NCI-H146 (cell line): ENCODE measurements around the gene ICAM2.
"Not testable (repeated sequence)": the region's sequence is repeated elsewhere in the genome, so short reads cannot be mapped to it uniquely, and the experiment has no call there.

Experiments used
- DNase-seq: peaks from one replicate; lab custom pipeline; 2025; lab: John Stamatoyannopoulos, UW

The ICAM2 gene

DNA sequence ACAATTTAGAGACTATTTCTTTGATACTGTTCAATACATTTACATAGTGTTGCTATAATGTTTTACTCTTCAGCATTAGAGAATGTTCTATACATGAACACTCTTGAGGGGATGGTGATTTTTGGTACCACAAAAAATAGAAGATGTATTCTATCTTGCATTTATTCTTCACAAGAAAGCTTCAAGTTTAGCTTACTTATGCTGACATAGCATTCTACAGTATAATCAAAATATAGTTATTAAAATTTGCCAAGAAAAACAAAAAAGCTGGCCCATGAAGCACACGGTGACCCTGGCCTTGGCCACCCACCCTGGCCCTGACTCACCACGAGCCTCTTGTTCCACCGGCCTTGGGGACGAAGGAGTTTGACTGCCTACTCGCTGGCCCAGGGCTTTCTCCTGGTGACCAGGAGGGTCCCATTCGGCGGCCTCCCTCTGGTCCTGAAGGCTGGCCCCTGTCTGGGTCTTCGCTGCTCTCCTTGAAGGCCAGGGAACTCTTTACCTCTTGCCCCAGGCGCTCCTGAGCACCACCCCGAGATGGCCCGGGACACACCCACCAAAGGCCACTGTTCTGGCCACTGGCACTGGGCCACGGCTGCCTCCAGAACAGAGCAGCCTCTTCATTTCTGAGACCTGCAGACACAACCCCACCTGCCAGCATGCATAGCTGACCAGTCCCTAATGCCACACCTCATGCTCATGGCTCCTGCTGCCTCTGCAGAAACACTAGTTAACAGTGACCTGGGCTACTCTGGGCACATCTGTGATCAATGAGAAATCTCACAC, 22.5 kb upstream of the ICAM2 start:
- DNase-seq = no peak

DNA sequence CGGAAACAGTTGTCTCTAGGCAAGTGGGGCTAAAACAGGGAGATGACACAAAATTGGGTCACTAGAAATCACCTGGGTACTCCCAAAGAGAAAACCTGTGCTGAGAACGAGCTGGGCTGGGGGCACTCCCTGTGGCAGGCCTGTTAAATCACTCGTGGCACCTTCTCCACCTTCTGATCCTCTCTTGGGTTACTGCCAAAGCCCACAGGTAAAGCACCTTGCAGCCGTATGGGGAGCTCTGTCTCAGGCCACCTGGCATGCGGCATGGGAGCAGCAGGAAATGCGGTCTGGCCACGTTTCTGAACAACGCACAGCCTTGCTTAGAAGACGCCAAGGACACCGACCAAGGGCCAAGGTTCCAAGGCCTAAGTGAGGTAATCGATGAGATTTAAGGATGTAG, 21.5 kb upstream of the ICAM2 start:
- DNase-seq = no peak

DNA sequence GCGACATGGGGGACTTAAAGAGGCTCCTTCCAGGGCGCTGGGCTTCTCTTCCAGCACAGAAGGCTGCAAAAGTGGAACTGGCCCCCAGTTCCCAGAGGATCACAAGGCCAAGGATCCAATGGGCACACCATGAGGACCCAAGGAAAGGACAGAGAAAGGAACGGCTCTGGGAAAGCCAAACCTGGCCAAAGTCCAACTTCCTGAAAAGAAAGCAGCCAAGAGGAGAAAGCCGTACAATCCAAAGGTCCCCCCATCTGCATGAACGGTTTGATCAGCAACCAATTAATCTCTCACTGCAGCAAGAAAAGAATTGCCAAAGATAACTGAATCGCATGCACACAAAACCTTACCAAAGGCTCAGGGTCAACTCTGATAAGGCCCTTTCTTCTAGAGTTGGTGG, 19.8 kb upstream of the ICAM2 start:
- DNase-seq = no peak

DNA sequence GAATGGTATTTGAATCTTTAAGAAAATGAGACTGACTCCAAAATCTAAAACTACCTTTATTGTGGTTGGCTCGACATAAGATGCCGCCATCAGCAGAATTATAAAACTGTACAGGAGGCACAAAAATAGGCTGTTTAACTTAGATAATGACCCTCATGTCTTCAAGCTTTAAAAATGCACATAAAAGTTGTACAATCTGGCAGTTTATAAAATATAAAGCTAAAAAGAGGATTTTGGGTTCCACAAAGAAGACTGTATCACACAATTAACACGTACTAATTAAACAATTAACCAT, 18.6 kb upstream of the ICAM2 start:
- no peak for DNase-seq

DNA sequence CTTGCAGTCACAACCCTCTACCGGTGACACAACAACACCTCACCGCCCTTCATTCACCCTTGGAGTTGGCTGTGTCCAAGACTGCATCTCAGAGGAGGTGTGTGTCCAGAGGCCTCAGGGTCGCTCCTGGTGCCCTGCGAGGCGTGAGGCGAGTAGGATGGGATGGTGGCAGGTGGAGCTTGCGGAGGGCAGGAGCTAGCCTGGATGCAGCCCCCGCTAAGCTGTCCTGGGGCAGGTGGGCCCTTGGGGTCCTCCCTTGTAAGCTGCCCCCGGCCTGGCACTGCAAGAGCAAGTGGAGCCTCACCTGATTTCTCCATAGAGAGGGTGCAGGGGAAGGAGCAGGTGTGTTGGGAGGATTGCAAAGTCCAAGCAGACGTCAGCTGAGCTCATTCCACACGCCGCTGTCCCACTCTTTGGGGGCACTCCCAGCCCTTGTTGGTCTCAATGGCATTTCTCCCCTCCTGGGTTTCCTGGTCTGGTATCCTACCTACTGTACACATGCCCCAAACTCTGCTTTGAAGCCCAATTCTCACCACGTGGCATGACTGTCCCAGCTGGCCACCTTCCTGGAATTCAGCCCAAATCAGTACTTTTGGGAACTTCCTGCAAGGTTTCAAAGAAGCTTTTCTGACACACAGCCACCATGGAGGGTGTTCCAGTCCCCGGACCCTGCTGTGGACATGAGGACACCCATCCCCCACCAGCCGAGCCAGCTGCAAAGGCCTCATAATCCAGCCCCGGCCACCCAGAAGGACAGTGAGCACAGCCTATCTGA, 18.1 kb upstream of the ICAM2 start:
- DNase-seq = no peak

DNA sequence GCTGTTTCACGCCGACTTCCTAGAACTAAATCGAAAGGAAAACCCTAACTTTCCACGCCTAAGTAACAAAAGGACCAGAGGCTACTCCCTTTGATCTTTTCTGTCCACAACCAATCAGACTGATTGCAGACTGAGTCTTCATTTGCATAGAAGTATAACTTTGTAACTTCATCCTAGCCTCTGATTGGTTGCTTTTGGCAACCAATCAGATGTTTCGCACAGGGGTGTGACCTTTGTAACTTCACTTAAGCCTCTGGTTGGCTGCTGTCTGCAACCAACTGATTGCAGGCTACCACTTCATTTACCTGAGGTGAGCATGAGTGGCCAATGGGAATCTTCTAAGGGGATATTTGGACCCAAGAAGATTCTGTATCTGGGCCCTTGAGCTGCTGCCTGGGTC, 17.4 kb upstream of the ICAM2 start:
- DNase-seq = no peak

DNA sequence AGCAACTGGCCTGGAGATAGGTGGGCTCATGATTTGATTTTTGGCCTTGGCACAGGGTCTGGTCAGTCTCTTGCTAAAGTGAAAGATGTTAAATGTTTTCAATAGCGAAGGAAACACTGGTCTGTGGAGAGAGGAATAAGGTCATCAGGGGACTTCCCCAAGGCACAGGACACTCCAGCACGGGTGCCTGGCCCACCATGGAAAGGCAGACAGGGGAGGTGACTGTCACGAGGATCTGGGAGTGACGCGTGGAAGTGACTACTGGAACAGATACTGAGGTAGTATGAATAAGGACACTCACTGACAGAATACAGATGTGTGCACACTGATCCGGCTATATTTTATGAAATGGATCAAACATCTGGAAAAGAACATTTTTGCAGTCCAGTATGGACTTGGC, 16.7 kb upstream of the ICAM2 start:
- no peak for DNase-seq

DNA sequence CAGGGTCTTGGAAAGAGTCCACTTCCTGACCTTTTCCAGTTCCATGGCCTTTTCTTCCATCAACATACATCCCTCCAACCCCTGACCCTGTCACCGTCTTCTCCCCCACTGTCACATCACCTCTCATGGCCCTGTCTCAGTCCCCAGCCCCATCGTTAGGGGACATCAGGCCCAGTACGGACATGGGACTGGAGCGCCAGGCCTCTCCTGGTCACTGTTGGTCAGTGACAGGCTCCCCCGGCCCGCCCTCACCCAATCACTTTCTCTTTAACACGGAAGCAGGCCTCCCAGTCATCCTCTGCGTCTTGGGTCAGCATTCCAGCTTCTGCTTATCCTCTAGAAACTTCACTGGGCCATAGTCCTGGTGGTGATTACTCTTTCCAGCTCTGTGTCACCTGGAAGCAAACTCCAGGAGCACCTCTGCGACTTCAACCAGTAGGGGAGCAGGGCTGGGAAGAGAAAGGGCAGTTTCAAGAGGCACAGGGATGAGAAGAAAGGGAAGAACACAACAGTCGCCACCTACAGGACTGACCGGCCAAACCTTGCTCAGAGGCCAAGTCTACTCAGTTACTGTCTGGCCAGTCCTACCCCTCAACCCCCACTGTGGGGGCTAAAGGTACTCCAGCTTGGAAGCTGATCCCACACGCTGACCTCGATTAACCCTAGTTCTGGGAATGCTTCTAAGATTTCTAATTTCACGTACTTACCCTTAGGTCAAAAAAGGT, 15.9 kb upstream of the ICAM2 start:
- no peak for DNase-seq

DNA sequence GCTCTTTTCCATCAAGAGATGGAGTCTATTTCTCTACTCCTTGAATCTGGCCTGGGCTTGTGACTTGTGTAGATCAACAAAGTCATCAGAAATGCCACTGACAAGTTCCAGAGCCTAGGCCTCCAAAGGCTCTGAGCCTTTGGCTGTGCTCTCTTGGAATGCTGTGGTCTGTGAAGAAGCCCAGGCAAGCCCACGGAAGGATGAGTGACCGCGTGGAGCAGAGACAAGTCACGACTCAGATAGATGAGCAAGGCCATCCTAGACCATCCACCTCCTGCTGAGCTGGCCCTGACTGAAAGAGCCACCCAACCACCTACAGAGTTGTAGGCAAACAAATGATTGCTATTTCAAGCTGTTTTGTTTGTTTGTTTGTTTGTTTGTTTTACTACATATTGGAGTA, 11.6 kb upstream of the ICAM2 start:
- DNase-seq = no peak

DNA sequence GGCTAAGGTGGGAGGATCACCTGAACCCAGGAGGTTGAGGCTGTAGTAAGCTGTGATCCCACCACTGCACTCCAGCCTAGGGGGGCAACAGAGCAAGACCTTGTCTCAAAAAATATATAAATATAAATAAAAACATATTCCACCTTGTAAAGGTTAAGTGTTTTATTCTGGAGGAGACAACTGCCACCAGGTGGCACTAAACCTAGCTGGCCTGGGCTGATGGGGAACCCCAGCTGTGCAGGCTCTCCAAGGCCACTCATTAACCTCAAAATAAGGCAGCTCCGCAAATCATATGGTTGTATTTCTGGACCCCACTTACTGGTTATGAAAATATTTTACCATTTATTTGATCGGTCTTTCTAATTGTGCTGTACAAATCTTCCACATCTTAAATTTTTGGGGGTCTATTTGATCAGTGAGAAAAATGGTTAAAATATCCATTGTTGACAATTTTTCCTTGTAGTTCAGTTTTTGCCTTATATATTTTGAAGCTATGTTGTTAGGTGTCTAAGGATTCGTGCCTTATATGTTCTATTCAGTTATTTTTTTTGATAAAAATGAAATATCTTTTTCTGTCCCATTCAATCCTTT, 8.5 kb upstream of the ICAM2 start:
- peak; percentile 58 for DNase-seq

DNA sequence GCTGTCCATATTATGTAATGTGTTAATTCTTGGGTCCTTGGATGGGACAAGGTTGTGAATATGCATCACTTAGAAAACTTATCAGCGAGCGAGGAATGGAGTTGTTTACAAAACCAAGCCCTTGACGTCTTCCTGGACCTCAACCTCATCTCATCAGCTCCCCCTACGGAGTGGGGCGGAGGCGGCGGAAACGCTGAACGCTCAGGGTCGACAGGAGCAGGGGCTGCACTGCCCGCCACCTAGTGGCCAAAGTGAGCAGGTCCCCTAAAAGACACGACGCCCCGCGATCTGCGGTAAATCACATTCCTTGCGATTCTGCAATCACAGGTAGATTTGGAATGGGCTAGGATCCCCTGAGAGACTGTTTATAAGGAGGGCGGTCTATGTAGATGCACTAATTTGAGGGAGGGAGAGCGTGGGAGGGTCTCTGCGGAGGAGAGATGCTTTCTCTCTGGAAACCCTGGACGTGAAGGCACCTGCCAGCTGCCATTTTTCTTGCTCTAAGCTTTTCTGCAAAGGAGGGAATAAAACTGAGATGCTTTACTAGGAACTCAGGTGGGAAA, 5.4 kb upstream of the ICAM2 start:
- DNase-seq = peak; percentile 86

DNA sequence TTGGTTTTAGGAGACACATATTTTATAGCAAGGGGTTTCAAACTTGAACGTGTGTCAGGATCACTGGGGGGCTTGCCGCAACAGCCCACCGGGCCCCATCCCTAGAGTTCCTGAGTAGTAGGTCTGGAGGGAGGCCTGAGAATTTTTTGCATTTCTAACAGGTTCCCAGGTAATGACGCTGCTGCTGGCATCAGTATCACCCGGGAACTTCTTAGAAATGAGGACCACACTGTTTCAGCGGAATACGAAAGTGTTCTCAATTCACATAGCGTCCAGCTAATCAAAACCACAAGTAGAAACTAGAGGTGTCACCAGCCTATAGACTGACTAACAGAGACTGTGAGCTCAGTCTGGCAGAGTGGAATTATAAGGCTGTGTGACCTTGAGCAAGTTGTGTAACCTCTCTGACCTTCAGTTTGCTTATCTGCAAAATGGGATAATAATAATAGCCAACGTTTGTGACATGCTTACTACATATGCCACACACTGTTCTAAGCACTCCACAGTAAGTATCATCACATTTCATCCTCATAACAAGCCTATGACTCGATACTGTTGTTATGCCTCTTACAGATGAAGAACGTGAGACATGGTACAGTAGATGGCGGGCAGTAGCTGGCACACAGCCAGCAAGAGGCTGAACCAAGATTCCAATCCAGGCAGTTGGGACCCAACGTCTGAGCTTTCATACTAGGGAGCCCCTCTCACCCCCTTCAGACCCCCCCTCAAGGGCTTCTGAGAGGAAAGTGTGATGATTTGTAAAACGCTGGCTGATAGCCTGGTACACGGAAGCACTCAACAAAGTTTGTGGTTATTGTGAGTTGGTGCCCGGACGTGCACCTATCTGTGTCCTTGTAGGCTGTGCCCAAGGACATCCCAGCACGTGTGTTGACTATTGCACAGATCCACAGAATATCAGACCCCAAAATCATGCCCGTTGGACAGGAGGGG, 4.6 kb upstream of the ICAM2 start:
- no peak for DNase-seq

DNA sequence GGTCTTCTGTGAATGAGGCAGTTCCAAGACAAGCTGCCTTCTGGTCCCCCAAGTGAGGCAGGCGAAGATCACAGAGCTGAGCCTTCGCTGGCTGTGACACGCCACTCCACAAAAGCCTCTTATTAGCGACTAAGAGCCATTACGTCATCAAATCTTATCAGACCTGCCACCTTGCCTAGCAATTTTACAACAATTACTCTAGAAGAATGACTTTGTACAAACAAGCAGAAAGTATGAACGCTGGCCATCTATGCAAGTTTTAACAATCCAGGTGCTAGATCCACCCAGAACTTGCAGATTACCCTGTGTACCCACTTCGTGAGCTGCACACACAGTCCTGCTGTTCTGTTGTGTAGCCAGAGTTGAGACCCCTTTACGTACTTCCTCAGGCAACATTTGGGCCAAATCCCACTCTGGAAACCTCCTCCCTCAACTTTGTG, 3.8 kb upstream of the ICAM2 start:
- DNase-seq = peak; percentile 32

DNA sequence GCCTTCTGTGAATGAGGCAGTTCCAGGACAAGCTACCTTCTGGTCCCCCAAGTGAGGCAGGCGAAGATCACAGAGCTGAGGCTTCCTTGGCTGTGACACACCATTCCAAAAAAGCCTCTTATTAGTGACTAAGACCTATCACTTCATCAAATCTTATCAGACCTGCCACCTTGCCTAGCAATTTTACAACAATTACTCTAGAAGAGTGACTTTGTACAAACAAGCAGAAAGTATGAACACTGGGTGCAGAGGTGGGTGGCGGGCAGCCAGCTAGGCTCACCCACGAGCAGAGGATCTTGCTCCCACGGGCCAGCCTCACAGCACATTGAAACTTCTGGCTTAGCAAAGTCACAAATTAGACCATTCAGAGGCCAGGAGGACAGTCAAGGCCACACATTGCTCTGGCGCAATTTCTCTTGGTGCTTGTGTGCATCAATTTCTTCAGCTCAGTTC, 2.2 kb upstream of the ICAM2 start:
- no peak for DNase-seq

DNA sequence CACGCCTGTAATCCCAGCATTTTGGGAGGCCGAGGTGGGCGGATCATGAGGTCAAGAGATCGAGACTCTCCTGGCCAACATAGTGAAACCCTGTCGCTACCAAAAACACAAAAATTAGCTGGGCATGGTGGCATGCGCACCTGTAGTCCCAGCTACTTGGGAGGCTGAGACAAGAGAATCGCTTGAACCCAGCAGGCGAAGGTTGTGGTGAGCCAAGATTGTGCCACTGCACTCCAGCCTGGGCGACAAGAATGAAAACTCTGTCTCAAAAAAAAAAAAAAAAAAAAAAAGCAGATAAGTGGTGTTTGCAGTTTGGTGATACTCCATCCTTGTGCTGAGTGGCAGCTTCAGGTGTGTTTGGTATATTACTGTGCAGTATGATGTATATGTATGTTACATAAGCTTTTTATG, 877 bp downstream of the ICAM2 start:
- DNase-seq = not testable (repeated sequence)

DNA sequence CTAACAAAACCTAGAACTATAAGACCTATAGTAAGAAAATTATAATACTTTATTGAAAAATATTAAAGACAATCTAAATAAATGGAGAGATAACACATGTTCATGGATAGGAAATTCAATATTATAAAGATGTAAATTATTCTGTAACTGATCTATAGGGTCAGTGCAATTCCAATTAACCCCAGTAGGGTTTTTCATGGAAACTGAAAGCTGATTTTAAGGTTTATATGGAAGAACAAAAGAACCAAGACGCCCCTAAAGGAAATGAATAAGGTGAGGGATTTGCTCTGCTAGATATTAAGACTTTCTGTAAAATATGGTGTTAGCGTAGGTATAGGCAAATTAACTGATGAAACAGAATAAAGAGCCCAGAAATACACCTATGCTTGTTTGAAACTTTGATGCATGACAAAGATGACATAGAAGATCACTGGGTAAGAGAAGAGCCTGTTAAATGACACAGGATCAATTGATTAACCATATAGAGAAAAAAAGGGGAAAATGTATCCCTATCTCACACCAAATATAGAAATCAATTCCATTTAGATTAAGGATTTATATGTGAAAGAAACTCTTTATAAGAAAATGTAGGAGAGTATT, 3.0 kb downstream of the ICAM2 start:
- no peak for DNase-seq

DNA sequence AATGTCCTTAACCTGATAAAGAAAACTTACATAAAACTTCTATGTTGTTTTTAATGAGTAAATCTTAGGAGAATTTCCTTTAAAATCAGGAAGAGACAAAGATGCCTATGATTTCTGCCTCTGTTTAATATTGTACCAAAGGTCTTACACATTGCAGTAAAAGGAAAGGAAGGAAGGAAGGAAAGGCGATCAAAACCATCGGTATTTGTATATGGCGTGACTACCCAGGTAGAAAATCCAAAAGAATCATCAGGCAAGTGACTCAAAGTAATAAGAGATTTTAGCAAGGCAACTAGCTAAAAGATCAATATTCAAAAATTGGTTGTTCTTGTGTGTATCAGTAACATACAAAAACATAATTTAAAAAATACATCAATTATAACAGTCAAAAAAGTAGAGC, 3.5 kb downstream of the ICAM2 start:
- no peak for DNase-seq

DNA sequence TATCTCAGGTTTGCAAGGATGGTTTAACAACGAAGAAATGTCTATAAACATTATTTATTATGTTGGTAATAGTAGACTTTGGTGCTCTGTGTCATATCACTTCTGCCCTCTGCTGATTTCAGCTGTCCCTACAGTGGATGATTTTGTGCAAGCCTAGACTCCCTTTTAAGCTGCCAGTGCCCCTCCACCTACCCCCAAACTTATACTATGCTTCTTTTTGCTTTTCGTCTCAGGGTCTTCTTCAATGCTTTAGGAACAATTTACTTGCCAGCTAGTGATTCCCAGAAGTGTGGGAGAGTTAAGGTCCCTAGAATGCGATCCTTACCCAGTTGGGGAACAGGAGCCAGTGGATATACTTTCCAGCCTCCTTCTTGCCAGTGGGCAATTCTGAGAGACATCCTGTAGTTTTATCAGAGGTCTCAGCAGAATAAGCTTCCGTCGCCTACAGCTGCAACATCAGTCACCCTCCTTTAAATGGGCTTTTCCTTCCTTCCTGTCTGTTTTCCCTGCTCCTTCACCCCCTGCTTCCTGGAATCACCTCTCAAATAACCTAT, 4.1 kb downstream of the ICAM2 start:
- DNase-seq = no peak

DNA sequence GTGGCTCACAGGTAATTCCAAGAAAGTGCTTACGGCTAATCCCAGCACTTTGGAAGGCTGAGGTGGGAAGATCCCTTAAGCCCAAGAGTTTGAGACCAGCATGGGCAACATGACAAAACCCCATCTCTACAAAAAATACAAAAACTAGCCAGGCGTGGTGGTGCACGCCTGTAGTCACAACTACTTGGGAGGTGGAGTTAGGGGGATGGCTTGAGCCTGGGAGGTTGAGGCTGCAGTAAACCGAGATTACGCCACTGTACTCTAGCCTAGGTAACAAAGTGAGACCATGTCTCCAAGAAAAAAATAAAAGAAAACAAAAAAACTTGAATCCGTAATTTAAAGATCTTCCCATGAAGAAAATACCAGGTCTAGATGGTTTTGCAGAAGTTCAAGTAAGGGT, 5.0 kb downstream of the ICAM2 start:
- no peak for DNase-seq
